ENCODE measurements around the gene HOXC6.

Gene HOXC6

DNA sequence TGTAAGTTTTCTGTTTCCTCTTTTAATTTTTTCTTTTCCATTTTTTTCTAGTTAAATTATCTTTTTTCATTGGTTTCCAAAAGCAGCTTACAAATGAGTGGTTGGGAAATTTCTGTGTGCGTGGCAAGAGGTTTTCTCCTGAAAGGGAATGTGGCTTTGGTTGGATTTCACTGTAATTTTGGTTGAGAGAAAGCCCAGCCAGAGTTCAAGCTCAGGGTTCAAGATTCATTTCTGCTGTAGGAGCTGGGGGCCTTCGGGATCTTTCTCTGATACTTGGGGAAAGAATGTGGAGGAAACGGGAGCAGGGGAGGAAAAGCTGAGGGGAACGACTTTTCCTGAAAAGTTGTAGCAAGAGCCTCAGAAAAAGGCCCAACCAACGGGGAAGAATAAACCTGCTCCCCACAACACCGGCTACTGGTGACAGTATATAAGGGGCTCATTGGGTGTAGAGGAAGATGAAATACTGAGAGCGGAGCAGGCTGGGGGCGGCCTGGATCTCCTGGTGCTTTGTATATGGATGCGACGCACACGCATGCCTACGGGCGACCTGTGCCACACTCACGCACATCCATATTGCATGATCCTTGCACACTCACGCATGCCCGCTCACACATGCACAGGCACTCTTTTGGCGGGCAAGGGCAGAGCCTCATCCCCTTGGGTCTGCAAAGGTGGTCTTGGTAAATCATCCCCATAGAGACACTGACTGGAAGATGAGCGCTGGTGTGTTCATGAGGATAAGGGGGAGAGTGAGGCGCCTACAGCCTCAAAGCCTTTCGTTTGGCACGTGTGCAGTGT is 41.4 kb upstream of the HOXC6 start:
- H3K4me3 ChIP-seq (ENCODE audit: low read depth, low read length), result no peak overlapping the region

DNA sequence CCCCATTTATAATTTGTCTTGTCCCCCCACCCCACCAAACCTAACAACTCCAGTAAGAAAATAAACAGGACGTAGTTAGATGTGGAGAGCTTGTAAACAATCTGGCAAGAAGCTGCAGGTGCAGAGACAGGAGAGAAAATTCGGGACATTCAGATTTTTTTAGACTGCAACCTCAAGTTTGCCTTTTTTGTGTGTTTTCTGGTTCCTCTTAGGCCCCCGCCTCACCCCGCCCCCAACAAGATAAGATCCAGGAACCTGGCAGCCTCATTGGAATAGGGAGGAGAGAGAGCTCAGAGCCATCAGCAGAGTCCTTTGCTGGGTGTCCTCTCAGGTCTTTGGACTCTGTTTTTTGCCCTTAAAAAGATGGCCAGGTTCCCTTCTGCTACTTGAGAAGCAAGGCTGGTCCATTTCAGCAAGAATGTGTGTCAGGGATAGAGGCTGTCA is 40.4 kb upstream of the HOXC6 start:
- no peak for DNase-seq (ENCODE audit: low read depth)
- H3K4me3 ChIP-seq (ENCODE audit: low read depth, low read length), result no peak overlapping the region
- TF ChIP-seq, protein P1, sequence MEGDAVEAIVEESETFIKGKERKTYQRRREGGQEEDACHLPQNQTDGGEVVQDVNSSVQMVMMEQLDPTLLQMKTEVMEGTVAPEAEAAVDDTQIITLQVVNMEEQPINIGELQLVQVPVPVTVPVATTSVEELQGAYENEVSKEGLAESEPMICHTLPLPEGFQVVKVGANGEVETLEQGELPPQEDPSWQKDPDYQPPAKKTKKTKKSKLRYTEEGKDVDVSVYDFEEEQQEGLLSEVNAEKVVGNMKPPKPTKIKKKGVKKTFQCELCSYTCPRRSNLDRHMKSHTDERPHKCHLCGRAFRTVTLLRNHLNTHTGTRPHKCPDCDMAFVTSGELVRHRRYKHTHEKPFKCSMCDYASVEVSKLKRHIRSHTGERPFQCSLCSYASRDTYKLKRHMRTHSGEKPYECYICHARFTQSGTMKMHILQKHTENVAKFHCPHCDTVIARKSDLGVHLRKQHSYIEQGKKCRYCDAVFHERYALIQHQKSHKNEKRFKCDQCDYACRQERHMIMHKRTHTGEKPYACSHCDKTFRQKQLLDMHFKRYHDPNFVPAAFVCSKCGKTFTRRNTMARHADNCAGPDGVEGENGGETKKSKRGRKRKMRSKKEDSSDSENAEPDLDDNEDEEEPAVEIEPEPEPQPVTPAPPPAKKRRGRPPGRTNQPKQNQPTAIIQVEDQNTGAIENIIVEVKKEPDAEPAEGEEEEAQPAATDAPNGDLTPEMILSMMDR (IDR thresholded peaks at IDR 0.05; ENCODE audit: low read depth, low read length, missing control alignments), result no peak

More for the DNA sequence above, 41.4 kb upstream of the HOXC6 start:
- TF ChIP-seq, protein P1 (IDR thresholded peaks at IDR 0.05; ENCODE audit: low read depth, low read length, missing control alignments), result no peak
- DNase-seq (ENCODE audit: low read depth), result no peak

DNA sequence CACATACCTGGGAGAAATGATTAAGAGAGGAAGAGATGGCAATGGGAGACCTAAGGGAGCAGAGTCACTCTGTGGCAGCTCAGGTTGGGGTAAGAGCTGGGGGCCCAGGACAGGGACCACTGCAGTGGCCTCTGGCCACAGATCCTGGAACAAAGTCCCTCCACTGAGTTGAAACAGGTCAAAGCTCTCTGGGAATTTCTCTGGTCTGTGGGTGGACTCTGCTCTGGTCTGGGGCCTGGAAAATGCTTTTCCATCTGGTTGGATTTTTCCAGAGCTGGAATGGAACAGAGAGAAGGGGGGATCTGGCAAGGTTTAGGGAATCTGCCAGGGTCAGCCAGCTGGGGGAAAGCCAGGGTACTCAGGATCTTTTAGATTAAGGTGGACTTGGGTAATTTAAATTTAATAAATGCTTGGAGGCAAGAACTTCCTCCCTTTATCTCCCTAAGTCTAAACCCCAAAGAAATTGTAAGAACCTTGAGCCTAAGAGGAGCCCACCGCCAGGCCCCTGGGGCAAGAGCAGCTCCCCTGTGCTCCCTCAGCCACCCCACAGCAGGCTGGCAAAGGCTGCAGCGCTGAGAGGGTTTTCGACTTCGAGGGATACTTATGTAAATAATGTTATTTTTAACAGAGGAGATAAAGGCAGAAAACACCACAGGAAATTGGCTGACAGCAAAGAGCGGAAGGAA is 39.6 kb upstream of the HOXC6 start:
- no peak overlapping the region for H3K4me3 ChIP-seq (ENCODE audit: low read depth, low read length)
- TF ChIP-seq, protein P1 (IDR thresholded peaks at IDR 0.05; ENCODE audit: low read depth, low read length, missing control alignments), result no peak
- DNase-seq (ENCODE audit: low read depth), result no peak

DNA sequence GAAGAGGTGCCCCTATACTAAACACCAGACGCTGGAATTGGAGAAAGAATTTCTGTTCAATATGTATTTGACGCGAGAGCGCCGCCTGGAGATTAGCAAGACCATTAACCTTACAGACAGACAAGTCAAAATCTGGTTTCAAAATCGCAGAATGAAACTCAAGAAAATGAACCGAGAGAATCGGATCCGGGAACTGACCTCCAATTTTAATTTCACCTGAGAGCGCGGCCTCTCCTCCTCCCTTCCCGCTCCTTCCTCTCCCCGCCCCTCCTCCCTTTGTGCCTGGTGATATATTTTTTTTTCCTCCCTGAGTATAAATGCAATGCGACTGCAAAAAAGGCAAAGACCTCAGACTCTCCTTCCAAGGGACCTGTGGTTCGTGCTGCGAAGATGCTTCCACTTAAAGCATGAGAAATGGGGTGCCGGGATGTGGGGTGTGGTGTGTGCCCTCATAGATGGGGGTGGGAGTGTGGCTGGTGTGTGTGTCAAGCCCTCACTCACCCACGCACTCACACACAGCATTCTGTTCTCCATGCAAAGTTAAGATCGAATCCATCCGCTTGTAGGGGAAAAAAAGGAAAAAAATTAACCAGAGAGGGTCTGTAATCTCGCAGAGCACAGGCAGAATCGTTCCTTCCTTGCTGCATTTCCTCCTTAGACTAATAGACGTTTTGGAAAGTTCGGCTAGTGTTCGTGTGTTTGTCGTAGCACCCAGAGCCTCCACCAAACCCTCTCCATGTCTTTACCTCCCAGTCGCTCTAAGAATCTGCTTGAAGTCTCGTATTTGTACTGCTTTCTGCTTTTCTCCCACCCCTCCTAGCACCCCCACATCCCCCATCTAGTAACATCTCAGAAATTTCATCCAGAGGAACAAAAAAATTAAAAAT is 38.8 kb upstream of the HOXC6 start:
- TF ChIP-seq, protein P1 (IDR thresholded peaks at IDR 0.05; ENCODE audit: low read depth, low read length, missing control alignments), result peak; percentile 70
- peak; percentile 33 for DNase-seq (ENCODE audit: low read depth)
- H3K4me3 ChIP-seq (ENCODE audit: low read depth, low read length), result no peak overlapping the region

DNA sequence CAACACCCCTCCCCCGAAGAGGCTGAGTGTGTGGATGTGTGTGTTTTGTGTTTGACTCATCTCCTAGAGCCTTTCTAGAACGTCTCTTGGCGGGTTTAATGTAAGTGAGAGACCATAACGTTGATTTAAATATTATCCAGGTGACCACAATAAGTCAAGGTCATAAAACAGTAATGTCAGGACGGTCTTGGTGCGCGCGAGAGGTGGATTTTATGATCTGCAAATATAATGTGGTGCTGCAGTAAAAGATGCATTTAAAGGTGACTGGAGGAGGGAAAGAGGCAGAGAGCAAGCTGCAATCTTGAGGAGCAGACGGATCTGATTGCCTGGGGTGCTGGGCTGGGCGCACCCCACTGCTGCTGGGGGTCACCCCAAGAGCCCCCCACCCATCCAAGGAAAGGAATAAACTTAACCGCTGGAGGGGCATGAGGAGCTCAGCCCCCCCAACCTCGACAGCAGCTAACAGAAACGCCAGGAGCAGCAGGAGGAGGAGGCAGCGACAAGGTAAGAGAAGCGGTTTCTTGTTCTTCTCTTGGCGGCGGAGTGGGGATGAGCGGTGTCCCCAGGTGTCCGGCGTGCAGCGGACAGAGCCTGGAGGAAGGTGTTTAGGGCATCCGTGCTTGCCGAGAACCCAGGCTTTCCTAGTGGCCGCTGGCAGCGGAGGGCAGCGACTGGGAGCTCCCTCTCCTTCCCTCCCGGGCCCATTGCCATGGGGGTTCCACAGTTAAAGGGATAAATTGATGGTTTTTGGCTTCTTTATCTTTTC is 37.7 kb upstream of the HOXC6 start:
- no peak overlapping the region for H3K4me3 ChIP-seq (ENCODE audit: low read depth, low read length)
- no peak for DNase-seq (ENCODE audit: low read depth)
- TF ChIP-seq, protein P1 (IDR thresholded peaks at IDR 0.05; ENCODE audit: low read depth, low read length, missing control alignments), result no peak

DNA sequence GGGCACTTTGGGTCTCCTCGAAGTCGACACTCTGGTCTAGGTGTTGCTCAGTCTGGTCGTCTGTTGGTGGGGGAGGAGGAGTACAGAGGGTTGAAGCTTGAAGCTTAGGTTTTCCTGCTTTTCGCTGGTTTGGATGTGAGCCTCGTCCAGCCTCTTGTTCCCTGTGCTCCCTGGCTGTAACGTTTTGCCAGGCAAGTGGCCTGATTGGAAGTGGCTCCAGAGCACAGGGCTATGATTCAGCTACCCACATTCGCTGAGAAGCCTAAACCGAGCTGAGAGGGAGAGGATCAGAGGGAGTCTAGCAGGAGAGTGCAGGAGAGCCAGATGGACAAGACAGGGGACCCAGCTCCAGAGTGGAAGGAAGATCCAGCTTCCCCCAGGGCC is 37.2 kb upstream of the HOXC6 start:
- no peak overlapping the region for H3K4me3 ChIP-seq (ENCODE audit: low read depth, low read length)
- TF ChIP-seq, protein P1 (IDR thresholded peaks at IDR 0.05; ENCODE audit: low read depth, low read length, missing control alignments), result no peak
- no peak for DNase-seq (ENCODE audit: low read depth)

Measured in GM12864 (cell line).